ENCODE results near the gene PLXDC2.

DNA sequence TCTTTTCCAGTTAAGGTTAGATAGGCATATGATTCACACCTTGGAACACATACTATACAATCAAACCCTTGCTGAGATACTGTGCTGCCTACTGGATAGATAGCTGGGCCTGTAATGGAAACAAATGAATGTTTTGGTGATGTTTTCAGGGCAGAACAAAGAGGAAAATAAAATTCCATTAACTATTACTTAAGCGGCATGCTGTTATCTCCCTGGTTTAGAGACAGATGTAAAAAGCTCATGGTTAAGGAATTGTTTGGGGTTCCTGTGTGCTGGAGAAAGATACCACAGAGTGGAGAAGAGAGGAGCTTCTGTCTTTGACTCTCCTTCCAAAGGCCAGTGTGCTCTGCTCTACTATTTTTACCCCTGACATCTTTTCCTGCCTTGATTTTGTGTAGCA is 341.1 kb downstream of the PLXDC2 start:
- TF ChIP-seq, protein P1, sequence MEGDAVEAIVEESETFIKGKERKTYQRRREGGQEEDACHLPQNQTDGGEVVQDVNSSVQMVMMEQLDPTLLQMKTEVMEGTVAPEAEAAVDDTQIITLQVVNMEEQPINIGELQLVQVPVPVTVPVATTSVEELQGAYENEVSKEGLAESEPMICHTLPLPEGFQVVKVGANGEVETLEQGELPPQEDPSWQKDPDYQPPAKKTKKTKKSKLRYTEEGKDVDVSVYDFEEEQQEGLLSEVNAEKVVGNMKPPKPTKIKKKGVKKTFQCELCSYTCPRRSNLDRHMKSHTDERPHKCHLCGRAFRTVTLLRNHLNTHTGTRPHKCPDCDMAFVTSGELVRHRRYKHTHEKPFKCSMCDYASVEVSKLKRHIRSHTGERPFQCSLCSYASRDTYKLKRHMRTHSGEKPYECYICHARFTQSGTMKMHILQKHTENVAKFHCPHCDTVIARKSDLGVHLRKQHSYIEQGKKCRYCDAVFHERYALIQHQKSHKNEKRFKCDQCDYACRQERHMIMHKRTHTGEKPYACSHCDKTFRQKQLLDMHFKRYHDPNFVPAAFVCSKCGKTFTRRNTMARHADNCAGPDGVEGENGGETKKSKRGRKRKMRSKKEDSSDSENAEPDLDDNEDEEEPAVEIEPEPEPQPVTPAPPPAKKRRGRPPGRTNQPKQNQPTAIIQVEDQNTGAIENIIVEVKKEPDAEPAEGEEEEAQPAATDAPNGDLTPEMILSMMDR (IDR thresholded peaks at IDR 0.05; ENCODE audit: low read length), result no peak
- no peak for TF ChIP-seq EZH2 (IDR thresholded peaks at IDR 0.05; ENCODE audit: borderline replicate concordance, low read length)
